SK-N-MC (cell line): ENCODE data around the gene DOCK8.

Experiments
- EZH2 ChIP-seq: fragments of 200-600 bp; sonication (generic); IDR thresholded peaks from one replicate; pipeline ENCODE4 v1.6.1; 2017; ENCODE audit warnings: antibody characterized with exemption
- POLR2AphosphoS5 ChIP-seq: IDR thresholded peaks from 2 replicates; pipeline ENCODE4 v1.6.1; 2012; ENCODE audit warnings: mild to moderate bottlenecking, low read depth, low read length, borderline replicate concordance

DNA sequence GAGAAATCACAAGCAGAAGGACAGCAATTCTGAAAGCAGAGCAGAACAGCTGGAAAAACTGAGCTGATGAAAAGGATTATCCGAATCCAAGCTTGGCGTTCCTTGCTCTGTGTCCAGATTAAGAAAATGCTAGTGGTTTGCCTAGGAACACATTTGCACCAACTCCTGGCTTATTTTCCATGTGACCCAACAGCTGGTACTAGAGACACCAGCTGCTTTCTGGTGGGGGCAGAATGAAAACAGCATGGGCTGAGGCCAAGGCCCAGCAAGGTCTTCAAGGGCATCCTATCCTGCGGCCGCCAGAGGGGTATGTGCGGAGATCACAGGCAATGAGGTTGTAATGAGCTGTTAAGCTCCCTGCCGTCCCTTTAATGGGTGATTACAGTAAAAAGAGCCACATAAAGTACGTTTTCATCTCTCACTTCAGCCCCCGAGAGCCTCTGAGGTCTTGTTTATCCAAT, 131.5 kb downstream of the DOCK8 start:
- TF ChIP-seq EZH2 (no peak), POLR2AphosphoS5 (no peak)
